HepG2 (cell line): ENCODE measurements around the gene PTTG1. TPM values are rescaled to one million over a fixed set of nuclear protein-coding genes. Genes with fewer than 3 reads are reported as not detected.

Source experiments
- ARID2 ChIP-seq: sonication (generic); formaldehyde crosslinking; IDR thresholded peaks from 2 replicates; pipeline ENCODE4 v1.8.1; 2022; ENCODE audit warnings: mild to moderate bottlenecking, missing genetic modification reagents, borderline replicate concordance
- BRD4 ChIP-seq: sonication (generic); formaldehyde crosslinking; IDR thresholded peaks from 2 replicates; pipeline ENCODE4 v1.4.0; 2020; ENCODE audit warnings: missing genetic modification reagents
- DNMT1 ChIP-seq: sonication (generic); formaldehyde crosslinking; IDR thresholded peaks from 2 replicates; pipeline ENCODE4 v1.5.1; 2020; ENCODE audit warnings: mild to moderate bottlenecking, missing genetic modification reagents
- FLYWCH1 ChIP-seq: sonication (generic); formaldehyde crosslinking; IDR thresholded peaks from 2 replicates; pipeline ENCODE4 v1.8.1; 2023; ENCODE audit warnings: mild to moderate bottlenecking, missing genetic modification reagents
- MXD3 ChIP-seq: IDR thresholded peaks from 2 replicates; pipeline ENCODE4 v1.6.1; 2016; ENCODE audit warnings: mild to moderate bottlenecking, missing biosample characterization, missing genetic modification reagents
- PLRG1 ChIP-seq: fragments of 450-650 bp; conservative IDR thresholded peaks from 2 replicates; pipeline ENCODE4 v1.6.1; 2016
- SMYD3 ChIP-seq: sonication (generic); formaldehyde crosslinking; IDR thresholded peaks from 2 replicates; pipeline ENCODE4 v1.8.1; 2023; ENCODE audit warnings: mild to moderate bottlenecking, missing genetic modification reagents
- SP4 ChIP-seq: sonication (generic); formaldehyde crosslinking; IDR thresholded peaks from 2 replicates; pipeline ENCODE4 v1.8.1; 2023; ENCODE audit warnings: mild to moderate bottlenecking, missing genetic modification reagents
- SP5 ChIP-seq: IDR thresholded peaks from 2 replicates; pipeline ENCODE4 v1.6.1; 2016; ENCODE audit warnings: low read depth, borderline replicate concordance
- TCF7 ChIP-seq: sonication (generic); IDR thresholded peaks from 2 replicates; pipeline ENCODE4 v1.6.1; 2016; ENCODE audit warnings: antibody characterized with exemption, low read depth
- THYN1 ChIP-seq: sonication (generic); formaldehyde crosslinking; IDR thresholded peaks from 2 replicates; pipeline ENCODE4 v1.8.1; 2023; ENCODE audit warnings: low read depth, mild to moderate bottlenecking, moderate library complexity, missing genetic modification reagents, borderline replicate concordance
- TOPORS ChIP-seq: sonication (generic); formaldehyde crosslinking; IDR thresholded peaks from 2 replicates; pipeline ENCODE4 v1.8.0; 2023; ENCODE audit warnings: mild to moderate bottlenecking, missing genetic modification reagents
- ZBTB14 ChIP-seq: sonication (generic); formaldehyde crosslinking; IDR thresholded peaks from 2 replicates; pipeline ENCODE4 v1.4.0; 2020; ENCODE audit warnings: missing genetic modification reagents
- ZBTB25 ChIP-seq: IDR thresholded peaks from 2 replicates; pipeline ENCODE4 v1.6.1; 2018; ENCODE audit warnings: missing genetic modification reagents
- ZBTB40 ChIP-seq, 2 experiments: fragments of 450-650 bp in 1 of 2; sonication (generic) in 1 of 2; formaldehyde crosslinking in 1 of 2; IDR thresholded peaks; 2 replicates each; pipeline versions ENCODE4 v1.6.1 to v1.8.0; 2016 to 2022; ENCODE audit warnings: antibody characterized with exemption in 1 of 2, mild to moderate bottlenecking in 1 of 2, missing genetic modification reagents in 1 of 2
- ZMYM2 ChIP-seq: sonication (generic); formaldehyde crosslinking; IDR thresholded peaks from 2 replicates; pipeline ENCODE4 v1.8.0; 2022; ENCODE audit warnings: mild to moderate bottlenecking, missing genetic modification reagents
- ZNF17 ChIP-seq: sonication (generic); formaldehyde crosslinking; IDR thresholded peaks from 2 replicates; pipeline ENCODE4 v1.5.0; 2020; ENCODE audit warnings: mild to moderate bottlenecking, missing genetic modification reagents
- ZNF644 ChIP-seq: IDR thresholded peaks from 2 replicates; pipeline ENCODE4 v1.6.1; 2016; ENCODE audit warnings: low read depth
- ZNF713 ChIP-seq: sonication (generic); formaldehyde crosslinking; IDR thresholded peaks from 2 replicates; pipeline ENCODE4 v1.4.0; 2020; ENCODE audit warnings: mild to moderate bottlenecking, missing genetic modification reagents
- ZNF746 ChIP-seq: sonication (generic); formaldehyde crosslinking; IDR thresholded peaks from 2 replicates; pipeline ENCODE4 v1.8.0; 2022; ENCODE audit warnings: mild to moderate bottlenecking, missing genetic modification reagents
- polyA plus RNA-seq, 8 experiments: library from polyadenylated mRNA; depleted of rRNA in 3 of 8; stranded (reverse) in 7 of 8; unstranded in 1 of 8; fragments of >200 nt; fragmentation: Illumina TruSeq in 4 of 8; extraction: Trizol in 4 of 8; gene quantifications; 2 replicates each; pipeline versions ENCODE4 v1.2.1 to v1.2.3, GENCODE V29; 2011 to 2016; ENCODE audit warnings: low read depth in 4 of 8, missing spikeins in 1 of 8, mixed read lengths in 1 of 8; ENCODE audit not compliant: insufficient read depth in 1 of 8
- total RNA-seq, 5 experiments: library from RNA; depleted of rRNA; stranded (reverse); fragments of >200 nt; fragmentation: Illumina TruSeq; extraction: Trizol; gene quantifications; 2 replicates each; pipeline ENCODE4 v1.2.3, GENCODE V29; 2016; ENCODE audit warnings: low read depth in 1 of 5

The PTTG1 gene
- total and polyA plus RNA-seq, 2 of the 13 experiments (the other 11 are each of a cell fraction or from before 2014, with no cell fraction given) = 102 to 161 TPM

GRCh38 chr5:160477266-160477970 is 55.8 kb downstream of the PTTG1 start (continued):
- TF ChIP-seq SP4 (CRISPR knock-in tag) (no peak), DNMT1 (CRISPR knock-in tag) (no peak), THYN1 (no peak), ZBTB14 (no peak), ZNF644 (CRISPR knock-in tag) (no peak), ARID2 (CRISPR knock-in tag) (no peak), TCF7 (0 out of 2 replicates have a peak, but pooled peaks have one; percentile 8), ZMYM2 (CRISPR knock-in tag) (no peak), ZBTB40 (IDR thresholded peaks at IDR 0.05) (no peak), ZBTB40 (CRISPR knock-in tag; IDR thresholded peaks at IDR 0.05) (no peak), TOPORS (CRISPR knock-in tag) (no peak), BRD4 (no peak), FLYWCH1 (CRISPR knock-in tag) (no peak), MXD3 (CRISPR knock-in tag) (no peak), ZNF17 (CRISPR knock-in tag) (no peak), SMYD3 (CRISPR knock-in tag) (no peak), SP5 (no peak), ZNF746 (CRISPR knock-in tag) (no peak), ZBTB25 (CRISPR knock-in tag) (no peak), PLRG1 (no peak), ZNF713 (no peak)
